Endodermal cell (in vitro differentiated cells): ENCODE data around the gene MAP6. TPM values are rescaled to one million over a fixed set of nuclear protein-coding genes. Genes with fewer than 3 reads are reported as not detected.

Experiments used
- DNase-seq: peaks from one replicate; pipeline ENCODE4 v3.0.0-alpha.2; 2017
- H3K27ac ChIP-seq: 2 replicates; pipeline ENCODE4 v1.5.1; 2013; ENCODE audit warnings: mild to moderate bottlenecking, low read depth, low read length, moderate library complexity
- H3K27me3 ChIP-seq: 2 replicates; pipeline ENCODE4 v1.6.1; 2013; ENCODE audit warnings: mild to moderate bottlenecking, low read length, moderate library complexity; ENCODE audit not compliant: insufficient read depth, control insufficient read depth, poor library complexity, severe bottlenecking
- H3K36me3 ChIP-seq: 2 replicates; pipeline ENCODE4 v1.7.0; 2013; ENCODE audit warnings: mild to moderate bottlenecking, low read length, moderate library complexity; ENCODE audit not compliant: control insufficient read depth, insufficient read depth
- H3K4me1 ChIP-seq: one replicate; pipeline ENCODE4 v1.7.0; 2013; ENCODE audit warnings: low read length; ENCODE audit not compliant: control insufficient read depth, insufficient read depth
- H3K4me3 ChIP-seq: 2 replicates; pipeline ENCODE4 v1.5.1; 2013; ENCODE audit warnings: mild to moderate bottlenecking, low read length, moderate library complexity
- H3K9ac ChIP-seq: 2 replicates; pipeline ENCODE4 v1.6.1; 2013; ENCODE audit warnings: mild to moderate bottlenecking, low read length, moderate library complexity; ENCODE audit not compliant: poor library complexity, severe bottlenecking; ENCODE audit errors: extremely low read depth
- H3K9me3 ChIP-seq: 2 replicates; pipeline ENCODE4 v1.6.1; 2013; ENCODE audit warnings: mild to moderate bottlenecking, low read length, moderate library complexity; ENCODE audit not compliant: control insufficient read depth
- H3K27ac Mint-ChIP-seq: 2 replicates; pipeline ENCODE4 v1.8.0; 2020; ENCODE audit warnings: mixed read lengths
- H3K27me3 Mint-ChIP-seq: 2 replicates; pipeline ENCODE4 v1.8.0; 2021; ENCODE audit warnings: mild to moderate bottlenecking, mixed read lengths; ENCODE audit not compliant: insufficient read depth
- H3K36me3 Mint-ChIP-seq: 2 replicates; pipeline ENCODE4 v1.8.0; 2020; ENCODE audit warnings: low read depth, mixed read lengths
- H3K4me1 Mint-ChIP-seq: 2 replicates; pipeline ENCODE4 v1.8.0; 2020; ENCODE audit warnings: mixed read lengths
- H3K4me3 Mint-ChIP-seq: 2 replicates; pipeline ENCODE4 v1.8.0; 2020; ENCODE audit warnings: mild to moderate bottlenecking, moderate library complexity, mixed read lengths
- H3K9me3 Mint-ChIP-seq: 2 replicates; pipeline ENCODE4 v1.8.0; 2020; ENCODE audit warnings: mild to moderate bottlenecking, mixed read lengths
- WGBS, 2 experiments: methylation state at CpG; one replicate each; pipeline versions ENCODE4 v1.1.5 to v1.1.7; 2013; ENCODE audit warnings: missing lambda C conversion rate in 2 of 2, mixed read lengths in 1 of 2; ENCODE audit not compliant: insufficient coverage in 1 of 2, insufficient read length in 1 of 2; 5-methylcytosine and 5-hydroxymethylcytosine counted together
- total RNA-seq, 2 donors: library from RNA; stranded (reverse); fragmentation: NEBNext Ultra II Directional in 1 of 2; extraction: Animal tissue kit (Norgen Biotek cat#: 25700) in 1 of 2; gene quantifications; 2 replicates in 1 of 2; 3 replicates in 1 of 2; pipeline ENCODE4 v1.2.1, GENCODE V29; 2021
- TF ChIP-seq, protein P1 (sequence below): fragments of 200-600 bp; sonication (generic); conservative IDR thresholded peaks from 2 replicates; pipeline ENCODE4 v1.5.0; 2021; ENCODE audit warnings: antibody characterized with exemption, mild to moderate bottlenecking

MAP6 gene
- total RNA-seq, 2 donors from 2014 or later: 1.9 to 4.2 TPM

DNA sequence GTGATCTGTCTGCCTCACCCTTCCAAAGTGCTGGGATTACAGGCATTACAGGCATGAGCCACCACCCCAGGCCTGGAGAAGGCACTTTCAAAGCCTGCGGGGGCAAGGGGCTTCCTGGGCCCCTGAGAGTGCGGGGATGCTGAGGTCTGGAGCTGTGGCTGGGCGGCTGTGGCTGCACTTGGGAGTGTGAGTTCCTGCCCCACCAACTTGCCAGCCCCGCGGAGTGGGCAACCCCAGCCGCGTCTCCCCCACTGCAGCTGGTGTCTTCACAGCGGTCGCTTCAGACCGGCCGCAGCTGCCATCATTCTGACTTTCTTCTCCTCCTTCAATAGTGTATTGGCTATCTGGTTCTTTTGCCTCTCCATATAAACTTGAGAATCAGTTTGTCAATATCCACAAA is 10.7 kb upstream of the MAP6 start:
- Mint-ChIP-seq H3K36me3 (no peaks in the 10 kb centered on the region), H3K27me3 (peaks cover 58% of the 10 kb centered on the region), H3K9me3 (peaks cover 6% of the 10 kb centered on the region), H3K27ac (no peak overlapping the region), H3K4me3 (no peak overlapping the region), H3K4me1 (no peaks in the 10 kb centered on the region)
- H3K4me3 ChIP-seq: no peak overlapping the region
- no peak overlapping the region for H3K9ac ChIP-seq
- no peak for DNase-seq
- TF ChIP-seq, protein P1, sequence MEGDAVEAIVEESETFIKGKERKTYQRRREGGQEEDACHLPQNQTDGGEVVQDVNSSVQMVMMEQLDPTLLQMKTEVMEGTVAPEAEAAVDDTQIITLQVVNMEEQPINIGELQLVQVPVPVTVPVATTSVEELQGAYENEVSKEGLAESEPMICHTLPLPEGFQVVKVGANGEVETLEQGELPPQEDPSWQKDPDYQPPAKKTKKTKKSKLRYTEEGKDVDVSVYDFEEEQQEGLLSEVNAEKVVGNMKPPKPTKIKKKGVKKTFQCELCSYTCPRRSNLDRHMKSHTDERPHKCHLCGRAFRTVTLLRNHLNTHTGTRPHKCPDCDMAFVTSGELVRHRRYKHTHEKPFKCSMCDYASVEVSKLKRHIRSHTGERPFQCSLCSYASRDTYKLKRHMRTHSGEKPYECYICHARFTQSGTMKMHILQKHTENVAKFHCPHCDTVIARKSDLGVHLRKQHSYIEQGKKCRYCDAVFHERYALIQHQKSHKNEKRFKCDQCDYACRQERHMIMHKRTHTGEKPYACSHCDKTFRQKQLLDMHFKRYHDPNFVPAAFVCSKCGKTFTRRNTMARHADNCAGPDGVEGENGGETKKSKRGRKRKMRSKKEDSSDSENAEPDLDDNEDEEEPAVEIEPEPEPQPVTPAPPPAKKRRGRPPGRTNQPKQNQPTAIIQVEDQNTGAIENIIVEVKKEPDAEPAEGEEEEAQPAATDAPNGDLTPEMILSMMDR: no peak
- no peak overlapping the region for H3K27ac ChIP-seq
- H3K36me3 ChIP-seq: no peaks in the 10 kb centered on the region
- H3K4me1 ChIP-seq: no peaks in the 10 kb centered on the region
- peaks cover 2% of the 10 kb centered on the region for H3K9me3 ChIP-seq
- peaks cover 34% of the 10 kb centered on the region for H3K27me3 ChIP-seq
- 86 to 90% methylated on average over 10 to 11 of the region's 11 CpGs for WGBS, 2 experiments

DNA sequence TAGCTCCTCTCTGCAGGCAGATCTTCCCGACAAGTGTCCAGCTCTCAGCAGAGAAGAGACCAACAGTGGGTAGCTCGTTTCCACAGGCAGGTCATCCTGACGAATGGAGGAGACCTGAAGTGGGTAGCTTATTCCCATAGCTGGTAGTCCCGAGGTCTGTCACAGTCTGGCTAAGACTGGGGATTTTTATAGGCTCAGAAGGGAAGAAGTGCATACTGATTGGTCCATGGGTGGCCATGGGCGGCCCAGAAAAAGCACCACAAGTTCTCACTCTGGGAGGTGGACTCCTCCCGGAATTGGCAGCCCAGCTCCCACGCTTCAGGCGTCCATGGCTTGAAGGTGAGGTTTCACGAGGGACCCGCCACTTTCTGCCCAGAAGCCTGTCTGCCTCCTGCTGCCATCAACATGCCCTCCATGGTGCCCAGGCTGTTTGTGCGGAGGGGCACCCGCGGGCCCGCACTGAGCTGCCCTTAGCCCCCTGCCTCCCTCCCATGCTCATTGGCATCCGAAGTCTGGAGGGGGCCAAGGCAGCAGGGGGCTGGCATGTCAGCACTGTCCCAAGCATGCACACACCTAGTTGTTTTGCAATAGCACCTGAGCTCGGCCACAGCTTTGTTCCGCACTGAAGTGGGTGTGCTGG is 9.9 kb upstream of the MAP6 start:
- Histone ChIP-seq H3K27ac (no peak overlapping the region), H3K4me3 (no peak overlapping the region), H3K9me3 (peaks cover 9% of the 10 kb centered on the region), H3K4me1 (no peaks in the 10 kb centered on the region), H3K27me3 (peaks cover 32% of the 10 kb centered on the region), H3K36me3 (no peaks in the 10 kb centered on the region), H3K9ac (no peak overlapping the region)
- H3K4me3 Mint-ChIP-seq: no peak overlapping the region
- H3K27ac Mint-ChIP-seq: no peak overlapping the region
- 86 to 89% methylated on average over 11 to 17 of the region's 17 CpGs for WGBS, 2 experiments
- H3K9me3 Mint-ChIP-seq: peaks cover 12% of the 10 kb centered on the region
- no peaks in the 10 kb centered on the region for H3K36me3 Mint-ChIP-seq
- peaks cover 54% of the 10 kb centered on the region for H3K27me3 Mint-ChIP-seq
- TF ChIP-seq, protein P1: no peak
- no peak for DNase-seq
- no peaks in the 10 kb centered on the region for H3K4me1 Mint-ChIP-seq

DNA sequence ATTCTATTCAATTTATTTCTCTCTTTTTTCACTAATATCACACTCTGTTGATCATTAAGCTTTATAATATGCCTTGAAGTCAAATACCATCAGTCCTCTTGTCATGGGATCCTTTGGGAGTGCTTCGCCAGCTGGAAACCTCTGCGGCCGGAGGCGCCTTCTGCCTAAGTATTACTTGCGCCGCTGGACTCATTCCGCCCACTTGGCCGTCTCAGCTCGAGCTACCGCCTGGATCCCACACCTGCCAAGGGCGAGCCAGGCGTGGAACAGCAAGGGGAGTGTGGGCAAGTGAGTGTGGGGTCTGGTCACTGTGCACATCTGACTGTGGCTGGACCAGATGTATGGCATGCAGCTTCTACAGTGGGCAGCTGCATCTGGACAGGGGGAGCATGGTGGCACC is 9.1 kb upstream of the MAP6 start:
- Histone ChIP-seq H3K9me3 (peaks cover 14% of the 10 kb centered on the region), H3K27ac (no peak overlapping the region), H3K27me3 (peaks cover 32% of the 10 kb centered on the region), H3K4me1 (no peaks in the 10 kb centered on the region), H3K9ac (no peak overlapping the region), H3K4me3 (no peak overlapping the region), H3K36me3 (no peaks in the 10 kb centered on the region)
- DNase-seq: no peak
- Mint-ChIP-seq H3K27me3 (peaks cover 46% of the 10 kb centered on the region), H3K9me3 (peaks cover 11% of the 10 kb centered on the region), H3K36me3 (no peaks in the 10 kb centered on the region), H3K4me3 (no peak overlapping the region), H3K27ac (no peak overlapping the region), H3K4me1 (no peaks in the 10 kb centered on the region)
- WGBS, 2 experiments: 94 to 97% methylated on average over 10 to 12 of the region's 12 CpGs
- TF ChIP-seq, protein P1: no peak
